ENCODE data around the gene CERCAM.

DNA sequence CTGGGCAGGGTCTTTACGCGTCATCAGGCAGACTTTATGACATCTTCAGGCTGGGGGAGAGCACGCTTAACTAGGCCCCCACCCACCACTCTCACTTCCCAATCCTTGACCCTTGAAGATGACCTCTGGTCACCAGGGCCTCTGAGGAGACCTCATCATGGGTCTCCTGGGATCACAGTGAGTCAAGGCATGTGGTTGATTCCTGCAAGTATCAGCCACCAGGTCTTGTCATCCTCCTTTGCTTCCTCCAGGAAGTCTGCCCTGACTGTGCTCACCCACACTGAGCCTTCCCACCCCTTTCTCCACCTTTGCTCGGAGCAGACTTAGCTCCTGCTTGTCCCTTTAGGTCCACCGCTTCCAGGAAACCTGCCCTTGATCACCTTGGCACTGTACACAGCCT is 52.4 kb downstream of the CERCAM start:
- TF ChIP-seq, protein P1, sequence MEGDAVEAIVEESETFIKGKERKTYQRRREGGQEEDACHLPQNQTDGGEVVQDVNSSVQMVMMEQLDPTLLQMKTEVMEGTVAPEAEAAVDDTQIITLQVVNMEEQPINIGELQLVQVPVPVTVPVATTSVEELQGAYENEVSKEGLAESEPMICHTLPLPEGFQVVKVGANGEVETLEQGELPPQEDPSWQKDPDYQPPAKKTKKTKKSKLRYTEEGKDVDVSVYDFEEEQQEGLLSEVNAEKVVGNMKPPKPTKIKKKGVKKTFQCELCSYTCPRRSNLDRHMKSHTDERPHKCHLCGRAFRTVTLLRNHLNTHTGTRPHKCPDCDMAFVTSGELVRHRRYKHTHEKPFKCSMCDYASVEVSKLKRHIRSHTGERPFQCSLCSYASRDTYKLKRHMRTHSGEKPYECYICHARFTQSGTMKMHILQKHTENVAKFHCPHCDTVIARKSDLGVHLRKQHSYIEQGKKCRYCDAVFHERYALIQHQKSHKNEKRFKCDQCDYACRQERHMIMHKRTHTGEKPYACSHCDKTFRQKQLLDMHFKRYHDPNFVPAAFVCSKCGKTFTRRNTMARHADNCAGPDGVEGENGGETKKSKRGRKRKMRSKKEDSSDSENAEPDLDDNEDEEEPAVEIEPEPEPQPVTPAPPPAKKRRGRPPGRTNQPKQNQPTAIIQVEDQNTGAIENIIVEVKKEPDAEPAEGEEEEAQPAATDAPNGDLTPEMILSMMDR (IDR thresholded peaks at IDR 0.05) = no peak
- no peak for TF ChIP-seq POLR2AphosphoS5 (IDR thresholded peaks at IDR 0.05)

Data from sigmoid colon (tissue), 4 donors.